HepG2 (cell line): ENCODE results near the gene FEV. TPM values are rescaled to one million over a fixed set of nuclear protein-coding genes. Genes with fewer than 3 reads are reported as not detected.

Source experiments
- ATAC-seq: fragments of 200-7000 bp; cut with Tn5 transposase; 3 replicates; pipeline ENCODE4 v1.9.1; 2020; ENCODE audit warnings: mild to moderate bottlenecking, moderate library complexity
- BruUV-seq: library from RNA; stranded (reverse); fragments of 400-500 nt; replicated peaks from 2 replicates; lab custom pipeline; 2021; lab: Mats Ljungman, UMichigan
- CTCF ChIA-PET: fragments of 300-600 bp; formaldehyde crosslinking; extraction: SDS; loops from one replicate; lab custom pipeline; 2021; ENCODE audit warnings: low total read pairs, inconsistent platforms, low intra/inter-chr PET ratio; lab: Yijun Ruan, JAX
- POLR2A ChIA-PET: fragments of 350-600 bp; sonication (Branson Sonifier 250); formaldehyde crosslinking; loops from one replicate; lab custom pipeline; 2020; ENCODE audit warnings: antibody characterized with exemption, inconsistent platforms; lab: Yijun Ruan, JAX
- DNase-seq: peaks from one replicate; pipeline ENCODE4 v3.0.0-alpha.2; 2015; ENCODE audit warnings: low spot score
- FAIRE-seq: peaks from 3 replicates; lab custom pipeline; 2011; peaks lifted over from hg19 to GRCh38; lab: Jason Lieb, UNC
- H2AFZ ChIP-seq: one replicate; pipeline ENCODE4 v1.6.1; 2011; ENCODE audit warnings: low read length, inconsistent platforms
- H3K27ac ChIP-seq: fragments of 300-600 bp; 3 replicates; pipeline ENCODE4 v1.8.0; 2011; ENCODE audit warnings: mixed run types, mild to moderate bottlenecking, mixed read lengths, low read length, inconsistent platforms; ENCODE audit not compliant: insufficient read depth; ENCODE audit errors: extremely low read length
- H3K27me3 ChIP-seq, 2 experiments: fragments of 200-600 bp in 1 of 2; 2 replicates in 1 of 2; 3 replicates in 1 of 2; pipeline versions ENCODE4 v1.6.0 to v1.8.0; 2011; ENCODE audit warnings: low read length in 2 of 2, mild to moderate bottlenecking in 2 of 2, moderate library complexity in 2 of 2, inconsistent platforms in 1 of 2; ENCODE audit not compliant: insufficient read depth in 2 of 2, control insufficient read depth in 1 of 2
- H3K36me3 ChIP-seq, 2 experiments: fragments of 200-600 bp in 1 of 2; replicated peaks in 1 of 2; 2 replicates in 1 of 2; 3 replicates in 1 of 2; pipeline versions ENCODE4 v1.5.1 to v1.8.0; 2011; ENCODE audit warnings: low read length in 2 of 2, inconsistent platforms in 1 of 2; ENCODE audit not compliant: insufficient read depth in 2 of 2, control insufficient read depth in 1 of 2
- H3K4me1 ChIP-seq: 2 replicates; pipeline ENCODE4 v1.5.1; 2012; ENCODE audit warnings: low read length, inconsistent platforms; ENCODE audit not compliant: insufficient read depth
- H3K4me2 ChIP-seq: 2 replicates; pipeline ENCODE4 v1.6.0; 2011; ENCODE audit warnings: low read depth, low read length, inconsistent platforms
- H3K4me3 ChIP-seq, 3 experiments: fragments of 200-600 bp in 1 of 3; sonication (generic), shearing (Covaris generic) in 1 of 3; replicated peaks in 1 of 3; 2 replicates each; pipeline ENCODE4 v1.5.1; 2011 to 2016; ENCODE audit warnings: low read length in 3 of 3, inconsistent platforms in 2 of 3, low read depth in 2 of 3, mild to moderate bottlenecking in 2 of 3, control low read depth in 1 of 3, mixed read lengths in 1 of 3; ENCODE audit not compliant: insufficient read depth in 1 of 3
- H3K79me2 ChIP-seq: one replicate; pipeline ENCODE4 v1.6.1; 2011; ENCODE audit warnings: low read length, inconsistent platforms; ENCODE audit not compliant: insufficient read depth
- H3K9ac ChIP-seq: 2 replicates; pipeline ENCODE4 v1.6.0; 2011; ENCODE audit warnings: mild to moderate bottlenecking, low read depth, low read length, inconsistent platforms; ENCODE audit not compliant: insufficient read depth
- H3K9me3 ChIP-seq: 2 replicates; pipeline ENCODE4 v1.5.1; 2012; ENCODE audit warnings: mild to moderate bottlenecking, low read length
- H4K20me1 ChIP-seq: 2 replicates; pipeline ENCODE4 v1.6.0; 2011; ENCODE audit warnings: inconsistent platforms, mild to moderate bottlenecking, low read length, moderate library complexity; ENCODE audit not compliant: insufficient read depth
- ATF5 ChIP-seq: sonication (generic); formaldehyde crosslinking; IDR thresholded peaks from 2 replicates; pipeline ENCODE4 v1.4.0; 2020; ENCODE audit warnings: mild to moderate bottlenecking, low read depth, missing genetic modification reagents
- BRD4 ChIP-seq: sonication (generic); formaldehyde crosslinking; IDR thresholded peaks from 2 replicates; pipeline ENCODE4 v1.4.0; 2020; ENCODE audit warnings: missing genetic modification reagents
- GPN1 ChIP-seq: sonication (generic); formaldehyde crosslinking; IDR thresholded peaks from 2 replicates; pipeline ENCODE4 v1.5.1; 2020; ENCODE audit warnings: missing genetic modification reagents, borderline replicate concordance
- MIER2 ChIP-seq: IDR thresholded peaks from 2 replicates; pipeline ENCODE4 v1.6.1; 2016; ENCODE audit warnings: missing biosample characterization, missing genetic modification reagents
- MTERF4 ChIP-seq: sonication (generic); formaldehyde crosslinking; IDR thresholded peaks from 2 replicates; pipeline ENCODE4 v1.8.0; 2023; ENCODE audit warnings: mild to moderate bottlenecking, missing genetic modification reagents
- MXI1 ChIP-seq: IDR thresholded peaks from 3 replicates; pipeline ENCODE4 v1.6.1; 2012; ENCODE audit warnings: low read depth, low read length, inconsistent platforms, borderline replicate concordance
- MYC ChIP-seq: sonication (generic); formaldehyde crosslinking; IDR thresholded peaks from 2 replicates; pipeline ENCODE4 v1.9.0; 2021; ENCODE audit warnings: missing genetic modification reagents, borderline replicate concordance
- MYNN ChIP-seq: sonication (generic); formaldehyde crosslinking; IDR thresholded peaks from 2 replicates; pipeline ENCODE4 v1.4.0; 2020; ENCODE audit warnings: mild to moderate bottlenecking, low read depth, missing genetic modification reagents
- MYPOP ChIP-seq: sonication (generic); formaldehyde crosslinking; IDR thresholded peaks from 2 replicates; pipeline ENCODE4 v1.8.1; 2023; ENCODE audit warnings: mild to moderate bottlenecking, moderate library complexity, missing genetic modification reagents
- PRMT3 ChIP-seq: sonication (generic); formaldehyde crosslinking; IDR thresholded peaks from 2 replicates; pipeline ENCODE4 v1.8.1; 2022; ENCODE audit warnings: low read depth, mild to moderate bottlenecking, moderate library complexity, missing genetic modification reagents, borderline replicate concordance
- SIX1 ChIP-seq: sonication (generic); formaldehyde crosslinking; IDR thresholded peaks from 2 replicates; pipeline ENCODE4 v1.4.0; 2020; ENCODE audit warnings: missing genetic modification reagents, borderline replicate concordance
- SOX13 ChIP-seq, 3 experiments: fragments of 450-650 bp in 1 of 3; sonication (generic) in 1 of 3; formaldehyde crosslinking in 1 of 3; IDR thresholded peaks in 2 of 3; conservative IDR thresholded peaks in 1 of 3; 2 replicates each; pipeline versions ENCODE4 v1.5.0 to v1.6.1; 2016 to 2020; ENCODE audit warnings: antibody characterized with exemption in 1 of 3, mild to moderate bottlenecking in 1 of 3, missing compliant biosample characterization in 1 of 3, missing genetic modification reagents in 1 of 3, moderate library complexity in 1 of 3
- XRCC5 ChIP-seq: fragments of 200-400 bp; formaldehyde crosslinking; optimal IDR thresholded peaks from 2 replicates; pipeline ENCODE3; 2017; ENCODE audit warnings: mild to moderate bottlenecking, low read length
- ZFP62 ChIP-seq: sonication (generic); formaldehyde crosslinking; IDR thresholded peaks from 2 replicates; pipeline ENCODE4 v1.4.0; 2020; ENCODE audit warnings: missing genetic modification reagents
- ZFP82 ChIP-seq: sonication (generic); formaldehyde crosslinking; IDR thresholded peaks from 2 replicates; pipeline ENCODE4 v1.5.1; 2020; ENCODE audit warnings: mild to moderate bottlenecking, missing genetic modification reagents, borderline replicate concordance
- ZMYM2 ChIP-seq: sonication (generic); formaldehyde crosslinking; IDR thresholded peaks from 2 replicates; pipeline ENCODE4 v1.8.0; 2022; ENCODE audit warnings: mild to moderate bottlenecking, missing genetic modification reagents
- ZNF556 ChIP-seq: sonication (generic); formaldehyde crosslinking; IDR thresholded peaks from 2 replicates; pipeline ENCODE4 v1.4.0; 2020; ENCODE audit warnings: mild to moderate bottlenecking, missing genetic modification reagents, borderline replicate concordance
- ZNF850 ChIP-seq: sonication (generic); formaldehyde crosslinking; conservative IDR thresholded peaks from 2 replicates; pipeline ENCODE4 v1.9.0; 2021; ENCODE audit warnings: mild to moderate bottlenecking, missing genetic modification reagents
- WGBS: methylation state at CpG from one replicate; pipeline ENCODE4 v1.1.6; 2017; ENCODE audit warnings: low lambda C conversion rate; 5-methylcytosine and 5-hydroxymethylcytosine counted together
- in situ Hi-C: cut with HindIII; loops from 2 replicates; pipeline ENCODE4 v1.10.0; 2017; ENCODE audit warnings: low pct_unique_long_range_greater_than_20kb; ENCODE audit not compliant: extremely low pct_ligation_motif_present
- intact Hi-C: fragments of 100-400 bp; cut with micrococcal nuclease; formaldehyde crosslinking; loops from one replicate; pipeline ENCODE4 v1.10.0; 2022; ENCODE audit not compliant: unreplicated experiment
- polyA plus RNA-seq, 8 experiments: library from polyadenylated mRNA; depleted of rRNA in 3 of 8; stranded (reverse) in 7 of 8; unstranded in 1 of 8; fragments of >200 nt; fragmentation: Illumina TruSeq in 4 of 8; extraction: Trizol in 4 of 8; gene quantifications; 2 replicates each; pipeline versions ENCODE4 v1.2.1 to v1.2.3, GENCODE V29; 2011 to 2016; ENCODE audit warnings: low read depth in 4 of 8, missing spikeins in 1 of 8, mixed read lengths in 1 of 8; ENCODE audit not compliant: insufficient read depth in 1 of 8
- total RNA-seq, 5 experiments: library from RNA; depleted of rRNA; stranded (reverse); fragments of >200 nt; fragmentation: Illumina TruSeq; extraction: Trizol; gene quantifications; 2 replicates each; pipeline ENCODE4 v1.2.3, GENCODE V29; 2016; ENCODE audit warnings: low read depth in 1 of 5
- TF ChIP-seq, protein P1 (sequence below): sonication (generic); IDR thresholded peaks from 2 replicates; pipeline ENCODE4 v1.6.1; 2016; ENCODE audit warnings: low read depth, borderline replicate concordance

Gene FEV
- total and polyA plus RNA-seq, 2 of the 13 experiments (the other 11 are each of a cell fraction or from before 2014, with no cell fraction given) = not detected

GRCh38 chr2:219002395-219003266 is 17.6 kb upstream of the FEV start:
- H3K4me1 ChIP-seq = peaks cover 24% of the 10 kb centered on the region
- H4K20me1 ChIP-seq = peaks cover 36% of the 10 kb centered on the region; the same call in 1 of the 2 replicates
- POLR2A ChIA-PET = interaction anchor here (0.9 to 1.4 kb wide), 10 partner anchors 69 to 496 kb away, joined by 3 to 5 read pairs (median 4); partner anchors contain the start of genes CNPPD1, DNAJB2, GLB1L and GMPPA
- in situ Hi-C loops = no loop called here
- no peaks in the 10 kb centered on the region for H3K79me2 ChIP-seq
- DNase-seq (peak; percentile 54), FAIRE-seq (no peak), ATAC-seq (peak; percentile 75)
- WGBS = 4% methylated on average over 34 of the region's 72 CpGs
- H3K4me3 ChIP-seq = peak overlapping the region; percentile 6 to 64 (median 28); a peak in 4 of 6 replicates
- BruUV-seq = no TSS peak
- CTCF ChIA-PET = interaction anchor here (1.1 to 2.1 kb wide), 3 partner anchors 23 to 117 kb away, joined by 3 to 7 read pairs (median 4); no protein-coding TSS in a partner anchor
- H2AFZ ChIP-seq = no peak overlapping the region
- no peak overlapping the region for H3K27ac ChIP-seq
- no peaks in the 10 kb centered on the region for H3K9me3 ChIP-seq
- H3K27me3 ChIP-seq = peaks cover 40 to 86% of the 10 kb centered on the region in 2 experiments
- peak overlapping the region; percentile 71 for H3K4me2 ChIP-seq
- intact Hi-C loops = loop anchor here (2.0 kb wide), 1 partner anchor 26 kb away; no protein-coding TSS in a partner anchor
- H3K36me3 ChIP-seq = no peaks in the 10 kb centered on the region
- H3K9ac ChIP-seq = no peak overlapping the region
- no peak for TF ChIP-seq ZNF556
- TF ChIP-seq BRD4 (CRISPR knock-in tag) = no peak
- peak; percentile 64; the same call in 1 of the 2 replicates for TF ChIP-seq MYPOP (CRISPR knock-in tag)
- no peak for TF ChIP-seq MYC (CRISPR knock-in tag)
- TF ChIP-seq PRMT3 (CRISPR knock-in tag) = no peak
- TF ChIP-seq, protein P1, sequence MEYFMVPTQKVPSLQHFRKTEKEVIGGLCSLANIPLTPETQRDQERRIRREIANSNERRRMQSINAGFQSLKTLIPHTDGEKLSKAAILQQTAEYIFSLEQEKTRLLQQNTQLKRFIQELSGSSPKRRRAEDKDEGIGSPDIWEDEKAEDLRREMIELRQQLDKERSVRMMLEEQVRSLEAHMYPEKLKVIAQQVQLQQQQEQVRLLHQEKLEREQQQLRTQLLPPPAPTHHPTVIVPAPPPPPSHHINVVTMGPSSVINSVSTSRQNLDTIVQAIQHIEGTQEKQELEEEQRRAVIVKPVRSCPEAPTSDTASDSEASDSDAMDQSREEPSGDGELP = no peak
- TF ChIP-seq MTERF4 (CRISPR knock-in tag) = 0 out of 2 replicates have a peak, but pooled peaks have one; percentile 56
- TF ChIP-seq SOX13 (IDR thresholded peaks at IDR 0.05) = no peak
- no peak; a peak in 1 of 4 replicates for TF ChIP-seq SOX13 (CRISPR knock-in tag; conservative IDR thresholded peaks at IDR 0.05 in 1 of 2, IDR thresholded peaks at IDR 0.05 in 1 of 2)
- TF ChIP-seq ZMYM2 = no peak
- TF ChIP-seq MIER2 (CRISPR knock-in tag) = no peak
- TF ChIP-seq MYNN (CRISPR knock-in tag) = no peak
- peak; percentile 39; the same call in 1 of the 3 replicates for TF ChIP-seq MXI1
- no peak for TF ChIP-seq ZFP82 (CRISPR knock-in tag)
- TF ChIP-seq SIX1 = no peak
- no peak for TF ChIP-seq ATF5 (CRISPR knock-in tag)
- no peak for TF ChIP-seq ZNF850 (CRISPR knock-in tag)
- peak; percentile 83 for TF ChIP-seq XRCC5
- no peak for TF ChIP-seq ZFP62 (CRISPR knock-in tag)
- TF ChIP-seq GPN1 (CRISPR knock-in tag) = no peak
